H9 (cell line): ENCODE results near the gene TOMT. TPM values are rescaled to one million over a fixed set of nuclear protein-coding genes. Genes with fewer than 3 reads are reported as not detected.
A peak's percentile ranks its signal among the peaks of the same experiment; 100 is the strongest.

Experiments used
- DNase-seq: peaks from one replicate; pipeline ENCODE4 v3.0.0-alpha.2; 2017
- H2AFZ ChIP-seq: one replicate; pipeline ENCODE4 v1.6.1; 2013; ENCODE audit warnings: mild to moderate bottlenecking, low read length, control low read depth, moderate library complexity
- H2AK5ac ChIP-seq: 2 replicates; pipeline ENCODE4 v1.6.1; 2013; ENCODE audit warnings: low read length, control low read depth, mixed read lengths; ENCODE audit not compliant: insufficient read length
- H2BK120ac ChIP-seq: one replicate; pipeline ENCODE4 v1.6.1; 2013; ENCODE audit warnings: low read depth, mild to moderate bottlenecking, low read length, control low read depth, inconsistent platforms; ENCODE audit not compliant: poor library complexity, severe bottlenecking
- H2BK12ac ChIP-seq: 2 replicates; pipeline ENCODE4 v1.6.1; 2013; ENCODE audit warnings: low read length, control low read depth, mixed read lengths, low read depth; ENCODE audit not compliant: insufficient read length
- H2BK15ac ChIP-seq: 2 replicates; pipeline ENCODE4 v1.6.1; 2013; ENCODE audit warnings: low read depth, low read length, control low read depth
- H2BK20ac ChIP-seq: one replicate; pipeline ENCODE4 v1.6.1; 2013; ENCODE audit warnings: low read depth, mild to moderate bottlenecking, low read length, control low read depth, inconsistent platforms; ENCODE audit not compliant: poor library complexity, severe bottlenecking
- H2BK5ac ChIP-seq: 2 replicates; pipeline ENCODE4 v1.6.1; 2013; ENCODE audit warnings: low read length, control low read depth, mixed read lengths; ENCODE audit not compliant: insufficient read length
- H3K14ac ChIP-seq: 2 replicates; pipeline ENCODE4 v1.6.1; 2013; ENCODE audit warnings: low read length, control low read depth; ENCODE audit not compliant: insufficient read depth
- H3K18ac ChIP-seq: 2 replicates; pipeline ENCODE4 v1.6.1; 2013; ENCODE audit warnings: low read depth, mild to moderate bottlenecking, mixed read lengths, low read length, control low read depth; ENCODE audit not compliant: insufficient read length
- H3K23ac ChIP-seq: 2 replicates; pipeline ENCODE4 v1.6.1; 2013; ENCODE audit warnings: low read length, control low read depth, mixed read lengths, low read depth; ENCODE audit not compliant: insufficient read length
- H3K23me2 ChIP-seq: 2 replicates; pipeline ENCODE4 v1.6.1; 2013; ENCODE audit warnings: low read depth, mild to moderate bottlenecking, mixed read lengths, low read length, control low read depth; ENCODE audit not compliant: insufficient read length, poor library complexity, severe bottlenecking
- H3K27ac ChIP-seq: 2 replicates; pipeline ENCODE4 v1.5.1; 2013; ENCODE audit warnings: low read length, control low read depth, mixed read lengths, low read depth; ENCODE audit not compliant: insufficient read length
- H3K27me3 ChIP-seq: 2 replicates; pipeline ENCODE4 v1.6.1; 2013; ENCODE audit warnings: low read length, control low read depth, inconsistent platforms; ENCODE audit not compliant: insufficient read depth
- H3K4ac ChIP-seq: 2 replicates; pipeline ENCODE4 v1.6.1; 2013; ENCODE audit warnings: low read depth, mild to moderate bottlenecking, control low read depth, inconsistent platforms, low read length, moderate library complexity
- H3K4me1 ChIP-seq: 2 replicates; pipeline ENCODE4 v1.6.1; 2013; ENCODE audit warnings: low read length, control low read depth, inconsistent platforms; ENCODE audit not compliant: insufficient read depth
- H3K4me2 ChIP-seq: 2 replicates; pipeline ENCODE4 v1.6.1; 2013; ENCODE audit warnings: low read length, control low read depth, mixed read lengths; ENCODE audit not compliant: insufficient read length, insufficient read depth
- H3K56ac ChIP-seq: 2 replicates; pipeline ENCODE4 v1.6.1; 2013; ENCODE audit warnings: low read depth, mild to moderate bottlenecking, mixed read lengths, low read length, control low read depth; ENCODE audit not compliant: insufficient read length
- H3K79me1 ChIP-seq: 2 replicates; pipeline ENCODE4 v1.6.1; 2013; ENCODE audit warnings: low read depth, mild to moderate bottlenecking, moderate library complexity, low read length, control low read depth, inconsistent platforms; ENCODE audit not compliant: insufficient read depth, poor library complexity, severe bottlenecking
- H3K79me2 ChIP-seq: 2 replicates; pipeline ENCODE4 v1.6.1; 2013; ENCODE audit warnings: low read length, control low read depth, inconsistent platforms; ENCODE audit not compliant: insufficient read depth
- H3K9ac ChIP-seq: 2 replicates; pipeline ENCODE4 v1.6.1; 2013; ENCODE audit warnings: low read length, control low read depth, mixed read lengths; ENCODE audit not compliant: insufficient read length; ENCODE audit errors: extremely low read depth
- H3K9me3 ChIP-seq: one replicate; pipeline ENCODE4 v1.6.1; 2013; ENCODE audit warnings: low read depth, low read length, inconsistent platforms; ENCODE audit not compliant: control insufficient read depth
- H3T11ph ChIP-seq: one replicate; pipeline ENCODE4 v1.6.1; 2013; ENCODE audit warnings: mild to moderate bottlenecking, low read length, control low read depth, inconsistent platforms
- H4K20me1 ChIP-seq: one replicate; pipeline ENCODE4 v1.6.1; 2013; ENCODE audit not compliant: control insufficient read depth, insufficient read length, insufficient read depth
- H4K5ac ChIP-seq: 2 replicates; pipeline ENCODE4 v1.6.1; 2013; ENCODE audit warnings: low read depth, mild to moderate bottlenecking, mixed read lengths, low read length, control low read depth; ENCODE audit not compliant: insufficient read length
- H4K8ac ChIP-seq: replicated peaks from 2 replicates; pipeline ENCODE4 v1.6.1; 2013; ENCODE audit warnings: low read length, control low read depth, mixed read lengths, low read depth; ENCODE audit not compliant: insufficient read length
- H4K91ac ChIP-seq: 2 replicates; pipeline ENCODE4 v1.6.1; 2013; ENCODE audit warnings: low read depth, mild to moderate bottlenecking, moderate library complexity, mixed read lengths, low read length, control low read depth; ENCODE audit not compliant: insufficient read length
- H3K27ac Mint-ChIP-seq, 3 experiments: 2 replicates in 2 of 3; 3 replicates in 1 of 3; pipeline ENCODE4 v1.8.0; 2020 to 2021; ENCODE audit warnings: mixed read lengths in 3 of 3, mild to moderate bottlenecking in 1 of 3, moderate library complexity in 1 of 3
- H3K27me3 Mint-ChIP-seq: 2 replicates; pipeline ENCODE4 v1.8.0; 2021; ENCODE audit warnings: low read depth, mild to moderate bottlenecking, moderate library complexity, mixed read lengths
- H3K36me3 Mint-ChIP-seq, 3 experiments: 2 replicates in 2 of 3; 3 replicates in 1 of 3; pipeline ENCODE4 v1.8.0; 2020 to 2021; ENCODE audit warnings: low read depth in 3 of 3, mixed read lengths in 3 of 3; ENCODE audit not compliant: insufficient read depth in 1 of 3
- H3K4me1 Mint-ChIP-seq, 2 experiments: 2 replicates each; pipeline ENCODE4 v1.8.0; 2020; ENCODE audit warnings: mixed read lengths in 2 of 2
- H3K4me3 Mint-ChIP-seq, 2 experiments: 2 replicates in 1 of 2; 3 replicates in 1 of 2; pipeline ENCODE4 v1.8.0; 2020 to 2021; ENCODE audit warnings: mild to moderate bottlenecking in 2 of 2, mixed read lengths in 2 of 2, moderate library complexity in 1 of 2
- H3K9me3 Mint-ChIP-seq, 2 experiments: 2 replicates in 1 of 2; 3 replicates in 1 of 2; pipeline ENCODE4 v1.8.0; 2020; ENCODE audit warnings: mild to moderate bottlenecking in 2 of 2, mixed read lengths in 2 of 2, moderate library complexity in 1 of 2
- CTCF ChIP-seq: fragments of 200-600 bp; sonication (generic); conservative IDR thresholded peaks from 3 replicates; pipeline ENCODE4 v1.8.0; 2021; ENCODE audit warnings: antibody characterized with exemption, mild to moderate bottlenecking
- WGBS: extraction: QIAGEN DNeasy Blood & Tissue Kit; methylation state at CpG from one replicate; pipeline ENCODE4 v1.1.7; 2013; ENCODE audit warnings: missing lambda C conversion rate, low lambda C conversion rate, mixed read lengths; ENCODE audit not compliant: insufficient read length; ENCODE audit errors: extremely low coverage; 5-methylcytosine and 5-hydroxymethylcytosine counted together
- total RNA-seq: library from RNA; stranded (reverse); gene quantifications from 2 replicates; pipeline ENCODE4 v1.2.1, GENCODE V29; 2021

The TOMT gene
- total RNA-seq, 1 experiment from 2014 or later = not detected

- peak overlapping the region; percentile 100 for H3K27ac Mint-ChIP-seq
- no peaks in the 10 kb centered on the region for H3K4me1 ChIP-seq
- peak overlapping the region; percentile 82 for H3K27ac ChIP-seq
- H3K9me3 Mint-ChIP-seq = no peaks in the 10 kb centered on the region
- peak overlapping the region; percentile 77 for H3K4me2 ChIP-seq
- H4K8ac ChIP-seq = no peak overlapping the region
- H2BK5ac ChIP-seq = no peak overlapping the region
- H3K79me1 ChIP-seq = no peaks in the 10 kb centered on the region
- H2AFZ ChIP-seq = no peak overlapping the region
- H2BK20ac ChIP-seq = no peak overlapping the region
- peak overlapping the region; percentile 89 to 91 for H3K4me3 Mint-ChIP-seq
- TF ChIP-seq CTCF = no peak
- H4K20me1 ChIP-seq = no peaks in the 10 kb centered on the region
- H3K23me2 ChIP-seq = peaks cover 10% of the 10 kb centered on the region
- no peak for DNase-seq
- no CpG with 5 or more reads among the region's 9 CpGs for WGBS
- H3K18ac ChIP-seq = peak overlapping the region; percentile 93
- peaks cover 1 to 17% (median 11%) of the 10 kb centered on the region in 3 experiments; a peak in 5 of 7 replicates for H3K36me3 Mint-ChIP-seq
- peaks cover 13% of the 10 kb centered on the region in 2 experiments for H3K4me1 Mint-ChIP-seq
- H2BK12ac ChIP-seq = no peak overlapping the region
- H4K91ac ChIP-seq = no peak overlapping the region
- peaks cover 34% of the 10 kb centered on the region for H3K27me3 Mint-ChIP-seq
- no peak overlapping the region; the same call in 1 of the 2 replicates for H3K4ac ChIP-seq
- no peaks in the 10 kb centered on the region for H3K79me2 ChIP-seq
- H2BK15ac ChIP-seq = no peak overlapping the region
- no peak overlapping the region for H2AK5ac ChIP-seq
- H3K23ac ChIP-seq = no peak overlapping the region
- H3K56ac ChIP-seq = peak overlapping the region; percentile 29
- H2BK120ac ChIP-seq = no peak overlapping the region
- H3K9ac ChIP-seq = peak overlapping the region; percentile 97
- peak overlapping the region; percentile 36 for H4K5ac ChIP-seq
- H3K14ac ChIP-seq = peak overlapping the region; percentile 87; the same call in 1 of the 2 replicates
- peak overlapping the region; percentile 41 for H3T11ph ChIP-seq
- no peaks in the 10 kb centered on the region for H3K9me3 ChIP-seq
- no peaks in the 10 kb centered on the region; the same call in 1 of the 2 replicates for H3K27me3 ChIP-seq
Measured at GRCh38 chr11:72112978-72113808, 7.5 kb downstream of the TOMT start.
